Neuronal stem cell (in vitro differentiated cells): ENCODE results near the gene RASGRF2.

Experiments
- DNase-seq: peaks from one replicate; pipeline ENCODE4 v3.0.0-alpha.2; 2013; ENCODE audit warnings: low spot score
- H2AFZ ChIP-seq: one replicate; pipeline ENCODE4 v1.6.1; 2013; ENCODE audit warnings: mild to moderate bottlenecking, low read length, inconsistent platforms
- H2AK5ac ChIP-seq: 2 replicates; pipeline ENCODE4 v1.6.1; 2013; ENCODE audit warnings: low read depth, mild to moderate bottlenecking, inconsistent platforms, low read length, moderate library complexity, mixed read lengths
- H2BK120ac ChIP-seq: 2 replicates; pipeline ENCODE4 v1.6.1; 2013; ENCODE audit warnings: low read depth, mild to moderate bottlenecking, inconsistent platforms, low read length, moderate library complexity, mixed read lengths
- H2BK12ac ChIP-seq: one replicate; pipeline ENCODE4 v1.6.1; 2013; ENCODE audit warnings: low read length, inconsistent platforms
- H2BK15ac ChIP-seq: 2 replicates; pipeline ENCODE4 v1.6.1; 2013; ENCODE audit warnings: mild to moderate bottlenecking, low read length, inconsistent platforms, mixed read lengths
- H2BK5ac ChIP-seq: one replicate; pipeline ENCODE4 v1.6.1; 2013; ENCODE audit warnings: inconsistent platforms, mild to moderate bottlenecking, low read length, moderate library complexity
- H3K14ac ChIP-seq: one replicate; pipeline ENCODE4 v1.6.1; 2013; ENCODE audit warnings: low read length, inconsistent platforms
- H3K18ac ChIP-seq: 2 replicates; pipeline ENCODE4 v1.6.1; 2013; ENCODE audit warnings: low read length, inconsistent platforms
- H3K23ac ChIP-seq: 2 replicates; pipeline ENCODE4 v1.6.1; 2013; ENCODE audit warnings: low read depth, mild to moderate bottlenecking, mixed read lengths, low read length, inconsistent platforms; ENCODE audit not compliant: poor library complexity
- H3K27ac ChIP-seq: replicated peaks from 3 replicates; pipeline ENCODE4 v1.5.1; 2013; ENCODE audit warnings: low read length, inconsistent platforms
- H3K27me3 ChIP-seq, 3 experiments: 2 replicates each; pipeline ENCODE4 v1.6.1; 2013; ENCODE audit warnings: low read length in 3 of 3, mild to moderate bottlenecking in 2 of 3, inconsistent platforms in 1 of 3, low read depth in 1 of 3, mixed read lengths in 1 of 3, moderate library complexity in 1 of 3; ENCODE audit not compliant: control insufficient read depth in 3 of 3, insufficient read depth in 3 of 3
- H3K36me3 ChIP-seq, 2 donors: replicated peaks in 1 of 2; 2 replicates each; pipeline ENCODE4 v1.6.1; 2013; ENCODE audit warnings: low read length in 2 of 2; ENCODE audit not compliant: control insufficient read depth in 2 of 2, insufficient read depth in 2 of 2
- H3K4ac ChIP-seq: 2 replicates; pipeline ENCODE4 v1.6.1; 2013; ENCODE audit warnings: inconsistent platforms, mild to moderate bottlenecking, low read length, moderate library complexity
- H3K4me1 ChIP-seq, 2 donors: 1 replicate in 1 of 2; 2 replicates in 1 of 2; pipeline ENCODE4 v1.6.1; 2013; ENCODE audit warnings: low read length in 2 of 2, low read depth in 1 of 2; ENCODE audit not compliant: control insufficient read depth in 2 of 2, insufficient read depth in 1 of 2
- H3K4me2 ChIP-seq: one replicate; pipeline ENCODE4 v1.6.1; 2013; ENCODE audit warnings: mild to moderate bottlenecking, low read length, inconsistent platforms; ENCODE audit not compliant: insufficient read depth, poor library complexity, severe bottlenecking
- H3K4me3 ChIP-seq, 2 donors: 2 replicates each; pipeline ENCODE4 v1.5.1; 2013; ENCODE audit warnings: low read length in 2 of 2, mild to moderate bottlenecking in 2 of 2, inconsistent platforms in 1 of 2, moderate library complexity in 1 of 2
- H3K79me1 ChIP-seq: one replicate; pipeline ENCODE4 v1.6.1; 2013; ENCODE audit warnings: low read depth, mild to moderate bottlenecking, inconsistent platforms, low read length, moderate library complexity
- H3K9ac ChIP-seq: one replicate; pipeline ENCODE4 v1.6.1; 2013; ENCODE audit warnings: mild to moderate bottlenecking, low read depth, low read length, inconsistent platforms; ENCODE audit not compliant: poor library complexity
- H3K9me3 ChIP-seq, 2 donors: replicated peaks in 1 of 2; 2 replicates each; pipeline versions ENCODE3 to v1.6.1; 2013; ENCODE audit warnings: low read length in 2 of 2, mild to moderate bottlenecking in 2 of 2, inconsistent platforms in 1 of 2, low read depth in 1 of 2, mixed read lengths in 1 of 2, moderate library complexity in 1 of 2; ENCODE audit not compliant: control insufficient read depth in 2 of 2, insufficient read depth in 1 of 2
- H4K8ac ChIP-seq: one replicate; pipeline ENCODE4 v1.6.1; 2013; ENCODE audit warnings: low read depth, mild to moderate bottlenecking, inconsistent platforms, low read length, moderate library complexity
- H4K91ac ChIP-seq: one replicate; pipeline ENCODE4 v1.6.1; 2013; ENCODE audit warnings: low read length, low read depth, mild to moderate bottlenecking, inconsistent platforms; ENCODE audit not compliant: poor library complexity
- WGBS, 2 donors: extraction: QIAGEN DNeasy Blood & Tissue Kit; methylation state at CpG; one replicate each; pipeline ENCODE4 v1.1.7; 2013; ENCODE audit warnings: missing lambda C conversion rate in 2 of 2, mixed read lengths in 1 of 2; ENCODE audit not compliant: insufficient read length in 2 of 2, insufficient replicate concordance in 1 of 2; ENCODE audit errors: extremely low coverage in 2 of 2; 5-methylcytosine and 5-hydroxymethylcytosine counted together

The RASGRF2 gene

DNA sequence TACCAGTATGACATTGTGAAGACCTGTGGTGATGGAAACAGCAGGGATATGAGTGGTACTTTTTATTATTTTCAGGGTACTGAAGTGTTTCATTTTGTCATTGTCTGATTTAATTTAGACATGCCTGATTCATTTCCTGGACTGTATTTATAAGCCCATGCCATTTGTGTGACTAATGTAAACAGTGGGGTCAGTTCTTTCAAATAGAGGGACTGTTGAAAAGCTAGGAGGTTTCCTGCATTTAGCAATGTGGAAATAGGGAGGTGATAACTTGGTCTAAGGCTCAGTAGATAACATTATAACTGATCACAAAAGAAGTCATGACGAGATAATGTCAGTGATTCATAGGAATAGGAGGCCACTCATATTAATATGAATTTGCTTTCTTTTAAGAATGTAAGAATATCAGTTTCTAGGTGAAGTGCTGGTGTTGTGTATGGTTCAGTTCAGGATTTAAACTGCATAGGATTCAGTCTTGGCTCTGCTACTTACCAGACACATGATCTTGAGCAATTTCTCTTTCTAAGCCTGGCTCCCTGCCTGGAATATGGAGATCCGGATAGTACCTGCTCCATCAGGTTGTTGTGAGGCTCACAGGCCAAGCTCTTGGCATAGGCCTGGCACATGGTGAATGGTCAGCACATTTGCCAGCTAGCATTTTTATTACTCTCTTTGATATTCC, 7.5 kb downstream of the RASGRF2 start:
- H3K4ac ChIP-seq = no peak overlapping the region
- no peak overlapping the region for H4K91ac ChIP-seq
- DNase-seq = no peak
- H3K27me3 ChIP-seq = peaks cover 0 to 35% (median 4%) of the 10 kb centered on the region in 3 experiments
- no peaks in the 10 kb centered on the region for H3K79me1 ChIP-seq
- H2BK15ac ChIP-seq = no peak overlapping the region
- no peak overlapping the region for H3K27ac ChIP-seq
- H2AFZ ChIP-seq = no peak overlapping the region
- H2BK12ac ChIP-seq = no peak overlapping the region
- no peak overlapping the region for H3K18ac ChIP-seq
- no peak overlapping the region for H3K14ac ChIP-seq
- no peak overlapping the region for H3K23ac ChIP-seq
- H2AK5ac ChIP-seq = no peak overlapping the region
- H2BK5ac ChIP-seq = no peak overlapping the region
- H3K4me3 ChIP-seq = no peak overlapping the region
- no peaks in the 10 kb centered on the region for H3K9me3 ChIP-seq
- WGBS, 2 donors = no CpG with 5 or more reads among the region's 2 CpGs
- no peak overlapping the region for H3K9ac ChIP-seq
- H3K36me3 ChIP-seq = no peaks in the 10 kb centered on the region
- H2BK120ac ChIP-seq = no peak overlapping the region
- H3K4me2 ChIP-seq = no peak overlapping the region
- no peaks in the 10 kb centered on the region for H3K4me1 ChIP-seq
- no peak overlapping the region for H4K8ac ChIP-seq

DNA sequence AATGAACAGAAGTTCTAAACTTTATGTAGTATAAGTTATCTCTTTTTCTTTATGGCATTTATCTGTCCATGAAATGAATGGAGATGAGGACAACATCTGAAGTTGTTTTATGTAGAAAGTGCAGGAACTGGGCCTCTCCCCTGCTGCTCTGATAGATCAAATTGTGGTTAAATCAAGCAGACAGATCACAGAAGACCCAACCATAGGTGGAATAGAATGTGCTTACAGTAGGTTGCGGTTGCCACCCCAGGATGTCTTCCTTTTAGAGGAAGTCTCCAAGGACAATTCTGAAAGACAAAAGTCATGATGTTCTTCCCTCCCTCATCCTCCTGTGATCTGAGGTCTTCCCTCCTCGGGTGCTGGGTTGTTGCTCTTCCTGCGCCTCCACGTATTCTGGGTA, 12.9 kb downstream of the RASGRF2 start:
- no peak overlapping the region for H4K91ac ChIP-seq
- H3K9ac ChIP-seq = no peak overlapping the region
- H3K4me2 ChIP-seq = no peak overlapping the region
- no peak overlapping the region for H2BK15ac ChIP-seq
- H3K79me1 ChIP-seq = no peaks in the 10 kb centered on the region
- no peak overlapping the region for H3K4me3 ChIP-seq
- H3K23ac ChIP-seq = no peak overlapping the region
- no peaks in the 10 kb centered on the region for H3K36me3 ChIP-seq
- no peak overlapping the region for H3K4ac ChIP-seq
- no peak overlapping the region for H4K8ac ChIP-seq
- no peaks in the 10 kb centered on the region for H3K4me1 ChIP-seq
- no peak overlapping the region for H2AK5ac ChIP-seq
- peaks cover 0 to 9% (median 0%) of the 10 kb centered on the region in 3 experiments for H3K27me3 ChIP-seq
- no peak overlapping the region for H2BK120ac ChIP-seq
- H3K9me3 ChIP-seq = no peaks in the 10 kb centered on the region
- H3K18ac ChIP-seq = no peak overlapping the region
- DNase-seq = no peak
- no peak overlapping the region for H3K14ac ChIP-seq
- H2BK5ac ChIP-seq = no peak overlapping the region
- H2BK12ac ChIP-seq = no peak overlapping the region
- H3K27ac ChIP-seq = no peak overlapping the region
- H2AFZ ChIP-seq = no peak overlapping the region
- no CpG with 5 or more reads among the region's 4 CpGs for WGBS, 2 donors

DNA sequence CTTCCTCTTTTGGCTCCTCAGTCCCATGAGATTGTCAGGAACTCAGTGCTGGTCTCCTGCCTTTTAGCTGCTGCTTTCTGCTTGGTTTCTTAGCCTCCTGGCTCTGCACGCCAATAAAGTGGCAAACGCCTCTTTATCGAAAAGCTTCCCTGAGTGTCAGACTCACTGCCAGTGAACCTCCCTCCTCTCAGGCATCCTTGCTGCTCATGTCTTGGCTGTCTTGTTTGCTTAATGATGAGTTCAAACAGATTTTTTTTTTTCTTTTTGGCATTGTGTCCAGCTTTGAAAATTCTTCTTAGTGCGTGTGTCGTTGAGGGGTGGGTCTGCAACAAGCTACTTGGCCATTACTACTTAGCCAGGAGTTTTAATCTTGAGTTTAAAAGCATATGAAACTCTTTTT, 14.9 kb downstream of the RASGRF2 start:
- Histone ChIP-seq H2BK5ac (no peak overlapping the region), H3K36me3 (no peaks in the 10 kb centered on the region), H3K9ac (no peak overlapping the region), H4K8ac (no peak overlapping the region), H3K27me3 (peaks cover 0 to 13% (median 0%) of the 10 kb centered on the region in 3 experiments), H3K23ac (no peak overlapping the region), H4K91ac (no peak overlapping the region), H2BK15ac (no peak overlapping the region), H3K14ac (no peak overlapping the region), H2BK120ac (no peak overlapping the region), H3K27ac (no peak overlapping the region), H3K4me3 (no peak overlapping the region), H2AFZ (no peak overlapping the region), H3K9me3 (no peaks in the 10 kb centered on the region), H3K4me1 (no peaks in the 10 kb centered on the region), H3K79me1 (no peaks in the 10 kb centered on the region), H3K18ac (no peak overlapping the region), H3K4me2 (no peak overlapping the region), H3K4ac (no peak overlapping the region), H2AK5ac (no peak overlapping the region), H2BK12ac (no peak overlapping the region)
- whole genome bisulfite sequencing, 2 donors = no CpG with 5 or more reads among the region's 5 CpGs
- DNase-seq = no peak

DNA sequence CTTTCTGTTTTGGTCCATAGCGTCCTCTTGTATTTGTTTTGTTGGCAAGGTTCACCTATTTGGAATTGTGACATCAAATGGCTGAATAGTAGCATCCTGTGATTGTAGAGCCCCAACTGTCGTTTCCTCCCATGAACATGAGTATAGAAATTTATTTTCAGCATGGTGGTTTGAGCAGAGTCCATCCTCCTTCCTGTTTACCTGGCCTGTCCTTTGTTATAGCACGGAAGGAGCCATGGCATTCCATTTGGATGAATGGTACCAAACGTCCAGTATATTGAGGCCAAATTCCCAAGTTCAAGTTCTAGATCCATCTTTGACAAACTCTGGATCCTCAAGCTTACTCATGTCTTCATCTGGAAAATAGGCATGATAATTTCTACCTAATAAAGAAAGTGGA, 16.8 kb downstream of the RASGRF2 start:
- Histone ChIP-seq H3K4me2 (no peak overlapping the region), H3K9ac (no peak overlapping the region), H3K14ac (no peak overlapping the region), H2BK5ac (no peak overlapping the region), H2BK12ac (no peak overlapping the region), H3K4me1 (no peaks in the 10 kb centered on the region), H4K91ac (no peak overlapping the region), H2AFZ (no peak overlapping the region), H3K4me3 (no peak overlapping the region), H3K36me3 (no peaks in the 10 kb centered on the region), H2AK5ac (no peak overlapping the region), H3K4ac (no peak overlapping the region), H3K9me3 (no peaks in the 10 kb centered on the region), H3K23ac (no peak overlapping the region), H3K79me1 (no peaks in the 10 kb centered on the region), H3K18ac (no peak overlapping the region), H2BK120ac (no peak overlapping the region), H4K8ac (no peak overlapping the region), H3K27ac (no peak overlapping the region), H2BK15ac (no peak overlapping the region), H3K27me3 (peaks cover 0 to 17% (median 0%) of the 10 kb centered on the region in 3 experiments)
- no peak for DNase-seq
- WGBS, 2 donors = no CpG with 5 or more reads among the region's 4 CpGs
